T-helper 22 cell (primary cell): ENCODE results near the gene MYCL.
"Not testable (repeated sequence)": the region's sequence is repeated elsewhere in the genome, so short reads cannot be mapped to it uniquely, and the experiment has no call there.

Experiments
- DNase-seq: peaks from one replicate; pipeline ENCODE4 v3.0.0-alpha.2; 2020; ENCODE audit warnings: low read depth

MYCL gene

GRCh38 chr1:39917825-39918224 is 16.1 kb upstream of the MYCL start:
- DNase-seq: no peak

GRCh38 chr1:39915499-39916129 is 13.9 kb upstream of the MYCL start:
- DNase-seq: no peak

GRCh38 chr1:39913136-39913535 is 11.4 kb upstream of the MYCL start:
- DNase-seq: not testable (repeated sequence)

- no peak for DNase-seq
Observed at GRCh38 chr1:39910263-39910662, 8.5 kb upstream of the MYCL start.

- DNase-seq: no peak
Observed at GRCh38 chr1:39908534-39908933, 6.8 kb upstream of the MYCL start.

- DNase-seq: no peak
Observed at GRCh38 chr1:39907528-39908453, 6.1 kb upstream of the MYCL start.

- DNase-seq: no peak
Observed at GRCh38 chr1:39905172-39905571, 3.5 kb upstream of the MYCL start.

- DNase-seq: no peak
Observed at GRCh38 chr1:39902460-39902807, 717 bp upstream of the MYCL start.

- DNase-seq: no peak
Observed at GRCh38 chr1:39901464-39901713, 328 bp downstream of the MYCL start.

- DNase-seq: no peak
Observed at GRCh38 chr1:39900662-39901463, 854 bp downstream of the MYCL start.

- DNase-seq: no peak
Observed at GRCh38 chr1:39899611-39900538, 1.8 kb downstream of the MYCL start.

- DNase-seq: no peak
Observed at GRCh38 chr1:39898648-39899603, 2.8 kb downstream of the MYCL start.

- DNase-seq: no peak
Observed at GRCh38 chr1:39898191-39898590, 3.5 kb downstream of the MYCL start.

GRCh38 chr1:39896909-39897685 is 4.6 kb downstream of the MYCL start:
- DNase-seq: no peak

- no peak for DNase-seq
Observed at GRCh38 chr1:39895731-39896480, 5.8 kb downstream of the MYCL start.

- DNase-seq: no peak
Observed at GRCh38 chr1:39894884-39895495, 6.7 kb downstream of the MYCL start.

GRCh38 chr1:39892601-39893595 is 8.8 kb downstream of the MYCL start:
- DNase-seq: no peak

GRCh38 chr1:39890880-39891279 is 10.8 kb downstream of the MYCL start:
- no peak for DNase-seq
